Caco-2 (cell line): ENCODE measurements around the gene LIMK2. TPM values are rescaled to one million over a fixed set of nuclear protein-coding genes. Genes with fewer than 3 reads are reported as not detected.

Experiments
- BruUV-seq: library from RNA; stranded (reverse); fragments of 400-500 nt; replicated peaks from 2 replicates; lab custom pipeline; 2021; lab: Mats Ljungman, UMichigan
- CTCF ChIA-PET: fragments of 300-600 bp; sonication (Branson Sonifier 250); formaldehyde crosslinking; loops from one replicate; lab custom pipeline; 2022; ENCODE audit warnings: antibody characterized with exemption; lab: Charles Lee
- POLR2A ChIA-PET: fragments of 300-600 bp; sonication (Branson Sonifier 250); formaldehyde crosslinking; loops from one replicate; lab custom pipeline; 2022; ENCODE audit warnings: antibody characterized with exemption; lab: Charles Lee
- DNase-seq, 2 experiments: peaks; one replicate each; pipeline versions ENCODE4 v3.0.0 to v3.0.0-alpha.2; 2020 to 2022
- H3K27me3 ChIP-seq: replicated peaks from 2 replicates; pipeline ENCODE4 v1.6.0; 2011; ENCODE audit warnings: low read length; ENCODE audit not compliant: control insufficient read depth, insufficient read depth
- H3K36me3 ChIP-seq: 2 replicates; pipeline ENCODE4 v1.5.1; 2011; ENCODE audit warnings: low read length; ENCODE audit not compliant: control insufficient read depth, insufficient read depth
- H3K4me1 ChIP-seq: fragments of 250-450 bp; sonication (Bioruptor Pico); 2 replicates; pipeline ENCODE4 v1.5.1; 2020; ENCODE audit warnings: mild to moderate bottlenecking
- H3K4me3 ChIP-seq: 2 replicates; pipeline ENCODE4 v1.5.1; 2011; ENCODE audit warnings: low read depth, mild to moderate bottlenecking, control low read depth, low read length
- H3K9me3 ChIP-seq: fragments of 250-450 bp; sonication (Bioruptor Pico); 2 replicates; pipeline ENCODE4 v1.5.1; 2020; ENCODE audit warnings: mild to moderate bottlenecking, moderate library complexity
- H3K27ac Mint-ChIP-seq: one replicate; pipeline ENCODE4 v1.8.0; 2022; ENCODE audit warnings: mixed read lengths; ENCODE audit not compliant: unreplicated experiment
- H3K27me3 Mint-ChIP-seq: one replicate; pipeline ENCODE4 v1.8.0; 2022; ENCODE audit warnings: mixed read lengths; ENCODE audit not compliant: insufficient read depth, unreplicated experiment
- H3K36me3 Mint-ChIP-seq: one replicate; pipeline ENCODE4 v1.8.0; 2022; ENCODE audit warnings: mild to moderate bottlenecking, mixed read lengths; ENCODE audit not compliant: insufficient read depth, unreplicated experiment
- H3K4me1 Mint-ChIP-seq: one replicate; pipeline ENCODE4 v1.8.0; 2022; ENCODE audit warnings: low read depth, mixed read lengths; ENCODE audit not compliant: unreplicated experiment
- H3K4me3 Mint-ChIP-seq: one replicate; pipeline ENCODE4 v1.8.0; 2022; ENCODE audit warnings: mild to moderate bottlenecking, moderate library complexity, mixed read lengths; ENCODE audit not compliant: unreplicated experiment
- H3K9me3 Mint-ChIP-seq: one replicate; pipeline ENCODE4 v1.8.0; 2022; ENCODE audit warnings: mixed read lengths; ENCODE audit not compliant: unreplicated experiment
- intact Hi-C: fragments of 100-400 bp; cut with micrococcal nuclease; formaldehyde crosslinking; loops from one replicate; pipeline ENCODE4 v1.10.0; 2022; ENCODE audit not compliant: unreplicated experiment
- total RNA-seq: library from RNA; stranded (reverse); gene quantifications from 2 replicates; pipeline ENCODE4 v1.2.3, GENCODE V29; 2022
- TF ChIP-seq, protein P1 (sequence below), 2 experiments: fragments of 200-600 bp in 1 of 2; IDR thresholded peaks; 1 replicate in 1 of 2; 2 replicates in 1 of 2; pipeline versions ENCODE4 v1.5.1 to v1.8.0; 2011 to 2022; ENCODE audit warnings: antibody characterized with exemption in 1 of 2, control low read depth in 1 of 2, inconsistent platforms in 1 of 2, low read depth in 1 of 2, low read length in 1 of 2, mild to moderate bottlenecking in 1 of 2, moderate library complexity in 1 of 2; ENCODE audit not compliant: insufficient read depth in 1 of 2, severe bottlenecking in 1 of 2, unreplicated experiment in 1 of 2

Gene LIMK2
- total RNA-seq, 1 experiment from 2014 or later: 36.3 TPM

DNA sequence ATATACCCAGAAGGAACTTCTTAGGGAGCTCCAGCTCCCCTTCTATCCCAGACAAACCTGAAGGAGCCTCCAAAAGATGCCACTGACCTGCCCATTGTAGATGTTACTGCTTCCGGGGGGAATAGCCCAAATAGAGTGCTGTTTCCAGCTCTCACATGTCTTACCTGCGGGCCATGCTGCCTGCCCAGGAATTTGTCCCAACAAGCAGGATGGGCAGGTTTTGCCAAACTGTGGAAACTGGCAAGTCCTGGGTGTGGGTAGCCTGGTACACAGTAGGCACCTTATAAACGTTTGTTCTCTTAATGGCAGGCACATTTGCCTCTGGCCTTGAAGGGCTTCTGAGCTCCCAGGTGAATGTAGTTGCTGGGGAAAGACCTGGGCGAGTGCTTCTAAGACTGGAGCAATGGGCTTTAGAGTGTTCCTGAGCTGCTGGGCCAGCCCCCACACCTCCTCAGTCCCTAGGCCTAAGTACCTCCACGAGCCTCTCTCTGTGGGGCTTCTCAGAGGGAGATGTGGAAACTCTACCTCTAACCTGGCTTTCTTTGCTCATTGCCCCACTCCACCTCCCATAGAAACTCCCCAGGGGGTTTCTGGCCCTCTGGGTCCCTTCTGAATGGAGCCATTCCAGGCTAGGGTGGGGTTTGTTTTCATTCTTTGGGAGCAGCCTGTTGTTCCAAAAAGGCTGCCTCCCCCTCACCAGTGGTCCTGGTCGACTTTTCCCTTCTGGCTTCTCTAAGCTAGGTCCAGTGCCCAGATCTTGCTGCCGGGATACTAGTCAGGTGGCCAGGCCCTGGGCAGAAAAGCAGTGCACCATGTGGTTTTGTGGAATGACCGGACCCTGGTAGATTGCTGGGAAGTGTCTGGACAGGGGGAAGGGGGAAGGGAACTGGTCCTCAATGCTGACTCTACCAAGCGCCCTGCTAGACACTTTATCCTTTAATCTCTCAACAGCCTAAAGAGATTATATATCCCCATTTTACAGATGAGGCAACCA lies 37.2 kb downstream of the LIMK2 start:
- BruUV-seq: no TSS peak
- Mint-ChIP-seq H3K27me3 (no peaks in the 10 kb centered on the region), H3K36me3 (peaks cover 25% of the 10 kb centered on the region), H3K27ac (peak overlapping the region; percentile 95), H3K4me3 (peak overlapping the region; percentile 63), H3K9me3 (no peaks in the 10 kb centered on the region), H3K4me1 (peaks cover 25% of the 10 kb centered on the region)
- TF ChIP-seq, protein P1, sequence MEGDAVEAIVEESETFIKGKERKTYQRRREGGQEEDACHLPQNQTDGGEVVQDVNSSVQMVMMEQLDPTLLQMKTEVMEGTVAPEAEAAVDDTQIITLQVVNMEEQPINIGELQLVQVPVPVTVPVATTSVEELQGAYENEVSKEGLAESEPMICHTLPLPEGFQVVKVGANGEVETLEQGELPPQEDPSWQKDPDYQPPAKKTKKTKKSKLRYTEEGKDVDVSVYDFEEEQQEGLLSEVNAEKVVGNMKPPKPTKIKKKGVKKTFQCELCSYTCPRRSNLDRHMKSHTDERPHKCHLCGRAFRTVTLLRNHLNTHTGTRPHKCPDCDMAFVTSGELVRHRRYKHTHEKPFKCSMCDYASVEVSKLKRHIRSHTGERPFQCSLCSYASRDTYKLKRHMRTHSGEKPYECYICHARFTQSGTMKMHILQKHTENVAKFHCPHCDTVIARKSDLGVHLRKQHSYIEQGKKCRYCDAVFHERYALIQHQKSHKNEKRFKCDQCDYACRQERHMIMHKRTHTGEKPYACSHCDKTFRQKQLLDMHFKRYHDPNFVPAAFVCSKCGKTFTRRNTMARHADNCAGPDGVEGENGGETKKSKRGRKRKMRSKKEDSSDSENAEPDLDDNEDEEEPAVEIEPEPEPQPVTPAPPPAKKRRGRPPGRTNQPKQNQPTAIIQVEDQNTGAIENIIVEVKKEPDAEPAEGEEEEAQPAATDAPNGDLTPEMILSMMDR (IDR thresholded peaks at IDR 0.05; ENCODE audit: insufficient read depth in 1 of 2, low read depth in 1 of 2, low read length in 1 of 2, severe bottlenecking in 1 of 2, unreplicated experiment in 1 of 2): no peak
- Histone ChIP-seq H3K4me1 (peaks cover 69% of the 10 kb centered on the region), H3K4me3 (peak overlapping the region; percentile 35), H3K27me3 (no peaks in the 10 kb centered on the region), H3K9me3 (no peaks in the 10 kb centered on the region), H3K36me3 (no peaks in the 10 kb centered on the region; the same call in 1 of the 2 replicates)
- intact Hi-C loops: no loop called here
- peak in 1 of 2 experiments; percentile 37 for DNase-seq
- CTCF ChIA-PET: interaction anchor here (1.4 to 8.2 kb wide), 5 partner anchors 10 to 142 kb away, joined by 4 to 62 read pairs (median 9); partner anchors contain the start of genes PIK3IP1 and SELENOM
- POLR2A ChIA-PET: interaction anchor here (0.5 to 1.5 kb wide), 3 partner anchors 10 to 168 kb away, joined by 3 to 4 read pairs (median 3); partner anchors contain the start of gene SMTN

DNA sequence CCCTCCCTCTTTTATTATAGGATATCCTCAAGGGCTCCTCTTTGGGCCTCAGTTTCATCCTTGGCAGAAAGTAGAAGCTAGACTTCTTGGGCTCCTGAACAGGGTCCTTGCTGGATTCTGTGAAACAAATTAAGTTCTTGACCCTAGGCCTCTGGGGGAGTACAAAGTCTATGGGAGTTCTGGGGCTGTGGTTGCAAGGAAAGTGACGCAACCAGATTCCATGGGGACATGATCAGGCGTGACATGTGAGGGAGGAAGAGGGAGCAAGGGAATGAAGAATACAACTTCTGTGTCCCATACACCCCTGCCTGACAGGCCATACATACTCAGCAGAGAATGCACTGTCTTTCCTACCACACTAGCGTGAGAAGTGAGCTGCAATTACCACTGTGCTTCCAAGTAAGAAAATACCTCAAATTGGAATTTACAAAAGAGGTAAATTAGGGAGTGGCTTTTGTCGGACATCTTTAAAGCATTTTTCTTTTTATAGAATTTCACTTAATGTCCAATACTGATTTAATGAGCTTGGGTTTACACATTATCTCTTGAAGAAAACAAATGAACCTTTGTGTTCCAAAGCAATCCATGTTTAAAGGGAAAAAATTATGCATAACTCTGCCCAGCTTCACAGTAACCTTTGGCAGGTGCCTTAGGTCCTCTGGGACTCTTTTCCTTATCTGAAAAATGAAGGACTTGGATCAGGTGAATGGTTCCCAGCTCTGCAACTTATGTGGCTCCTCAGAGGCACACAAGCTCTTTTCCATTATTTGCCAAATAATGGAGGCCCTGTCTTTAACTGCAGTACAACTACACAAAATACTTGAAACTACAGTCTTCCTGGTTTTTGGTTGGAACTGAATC lies 38.9 kb downstream of the LIMK2 start:
- Mint-ChIP-seq H3K4me3 (peak overlapping the region; percentile 63), H3K9me3 (no peaks in the 10 kb centered on the region), H3K36me3 (peaks cover 29% of the 10 kb centered on the region), H3K27me3 (no peaks in the 10 kb centered on the region), H3K4me1 (peaks cover 18% of the 10 kb centered on the region), H3K27ac (peak overlapping the region; percentile 95)
- no peaks in the 10 kb centered on the region for H3K27me3 ChIP-seq
- no peak overlapping the region for H3K4me3 ChIP-seq
- intact Hi-C loops: no loop called here
- DNase-seq: peak; percentile 75 to 85
- ChIA-PET CTCF (interaction anchor here (0.6 to 8.2 kb wide), 5 partner anchors 11 to 44 kb away, joined by 3 to 62 read pairs (median 6); partner anchors contain the start of gene LIMK2), POLR2A (interaction anchor here (0.5 to 1.4 kb wide), 3 partner anchors 11 to 32 kb away, joined by 3 to 5 read pairs (median 5); no protein-coding TSS in a partner anchor)
- no peaks in the 10 kb centered on the region; the same call in 1 of the 2 replicates for H3K36me3 ChIP-seq
- H3K9me3 ChIP-seq: no peaks in the 10 kb centered on the region
- peaks cover 62% of the 10 kb centered on the region for H3K4me1 ChIP-seq
- TF ChIP-seq, protein P1 (IDR thresholded peaks at IDR 0.05; ENCODE audit: insufficient read depth in 1 of 2, low read depth in 1 of 2, low read length in 1 of 2, severe bottlenecking in 1 of 2, unreplicated experiment in 1 of 2): no peak
- BruUV-seq: no TSS peak
